ENCODE results near the gene GRIK5.

DNA sequence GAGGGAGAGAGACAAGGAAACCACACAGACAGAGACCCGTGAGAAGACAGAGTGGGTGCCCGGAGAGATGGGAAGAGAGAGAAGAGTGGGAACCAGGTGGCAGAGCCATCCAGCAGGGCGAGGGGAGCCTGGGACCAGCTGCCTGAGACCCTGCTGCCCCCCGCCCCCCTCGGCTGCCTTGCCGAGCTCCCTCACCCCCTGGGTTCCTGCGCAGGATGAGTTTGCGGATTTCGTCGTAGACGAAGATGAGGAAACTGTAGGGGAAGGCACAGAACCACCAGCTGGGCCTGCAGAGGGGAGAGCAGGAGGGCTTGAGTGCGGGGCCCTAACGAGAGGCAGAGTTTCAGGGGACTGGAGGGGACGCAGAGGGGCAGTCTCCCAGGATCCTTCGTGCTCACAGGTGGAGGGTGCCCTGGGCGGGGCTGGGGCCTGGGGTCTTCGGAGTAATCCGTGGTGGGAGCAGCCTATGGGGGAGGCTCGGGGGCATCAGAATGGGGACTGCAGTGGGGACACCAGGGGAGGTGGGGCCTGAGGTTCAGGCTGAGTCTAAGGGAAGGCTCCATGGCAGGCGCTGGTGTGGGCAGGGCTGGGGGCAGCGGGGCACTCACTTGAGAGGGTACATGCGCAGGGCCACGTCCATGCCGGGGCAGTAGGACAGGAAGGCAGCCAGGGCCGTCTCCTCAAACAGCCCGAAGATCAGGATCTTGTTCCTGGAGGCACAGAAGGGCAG lies 102.8 kb downstream of the GRIK5 start:
- TF ChIP-seq, protein P1, sequence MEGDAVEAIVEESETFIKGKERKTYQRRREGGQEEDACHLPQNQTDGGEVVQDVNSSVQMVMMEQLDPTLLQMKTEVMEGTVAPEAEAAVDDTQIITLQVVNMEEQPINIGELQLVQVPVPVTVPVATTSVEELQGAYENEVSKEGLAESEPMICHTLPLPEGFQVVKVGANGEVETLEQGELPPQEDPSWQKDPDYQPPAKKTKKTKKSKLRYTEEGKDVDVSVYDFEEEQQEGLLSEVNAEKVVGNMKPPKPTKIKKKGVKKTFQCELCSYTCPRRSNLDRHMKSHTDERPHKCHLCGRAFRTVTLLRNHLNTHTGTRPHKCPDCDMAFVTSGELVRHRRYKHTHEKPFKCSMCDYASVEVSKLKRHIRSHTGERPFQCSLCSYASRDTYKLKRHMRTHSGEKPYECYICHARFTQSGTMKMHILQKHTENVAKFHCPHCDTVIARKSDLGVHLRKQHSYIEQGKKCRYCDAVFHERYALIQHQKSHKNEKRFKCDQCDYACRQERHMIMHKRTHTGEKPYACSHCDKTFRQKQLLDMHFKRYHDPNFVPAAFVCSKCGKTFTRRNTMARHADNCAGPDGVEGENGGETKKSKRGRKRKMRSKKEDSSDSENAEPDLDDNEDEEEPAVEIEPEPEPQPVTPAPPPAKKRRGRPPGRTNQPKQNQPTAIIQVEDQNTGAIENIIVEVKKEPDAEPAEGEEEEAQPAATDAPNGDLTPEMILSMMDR (IDR thresholded peaks at IDR 0.05; ENCODE audit: low read depth, low read length, missing input control): no peak
- TF ChIP-seq JUND (IDR thresholded peaks at IDR 0.05) (no peak), RAD21 (IDR thresholded peaks at IDR 0.05) (no peak), TAF1 (conservative IDR thresholded peaks at IDR 0.05) (no peak), EGR1 (IDR thresholded peaks at IDR 0.05; ENCODE audit: low read depth in 2 of 2) (no peak), GABPA (IDR thresholded peaks at IDR 0.05 in 1 of 2, conservative IDR thresholded peaks at IDR 0.05 in 1 of 2) (no peak)
- TF ChIP-seq, protein P2, sequence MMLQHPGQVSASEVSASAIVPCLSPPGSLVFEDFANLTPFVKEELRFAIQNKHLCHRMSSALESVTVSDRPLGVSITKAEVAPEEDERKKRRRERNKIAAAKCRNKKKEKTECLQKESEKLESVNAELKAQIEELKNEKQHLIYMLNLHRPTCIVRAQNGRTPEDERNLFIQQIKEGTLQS (IDR thresholded peaks at IDR 0.05): no peak
- TF ChIP-seq, protein P3, sequence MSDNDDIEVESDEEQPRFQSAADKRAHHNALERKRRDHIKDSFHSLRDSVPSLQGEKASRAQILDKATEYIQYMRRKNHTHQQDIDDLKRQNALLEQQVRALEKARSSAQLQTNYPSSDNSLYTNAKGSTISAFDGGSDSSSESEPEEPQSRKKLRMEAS (IDR thresholded peaks at IDR 0.05): no peak
- TF ChIP-seq, protein P4, sequence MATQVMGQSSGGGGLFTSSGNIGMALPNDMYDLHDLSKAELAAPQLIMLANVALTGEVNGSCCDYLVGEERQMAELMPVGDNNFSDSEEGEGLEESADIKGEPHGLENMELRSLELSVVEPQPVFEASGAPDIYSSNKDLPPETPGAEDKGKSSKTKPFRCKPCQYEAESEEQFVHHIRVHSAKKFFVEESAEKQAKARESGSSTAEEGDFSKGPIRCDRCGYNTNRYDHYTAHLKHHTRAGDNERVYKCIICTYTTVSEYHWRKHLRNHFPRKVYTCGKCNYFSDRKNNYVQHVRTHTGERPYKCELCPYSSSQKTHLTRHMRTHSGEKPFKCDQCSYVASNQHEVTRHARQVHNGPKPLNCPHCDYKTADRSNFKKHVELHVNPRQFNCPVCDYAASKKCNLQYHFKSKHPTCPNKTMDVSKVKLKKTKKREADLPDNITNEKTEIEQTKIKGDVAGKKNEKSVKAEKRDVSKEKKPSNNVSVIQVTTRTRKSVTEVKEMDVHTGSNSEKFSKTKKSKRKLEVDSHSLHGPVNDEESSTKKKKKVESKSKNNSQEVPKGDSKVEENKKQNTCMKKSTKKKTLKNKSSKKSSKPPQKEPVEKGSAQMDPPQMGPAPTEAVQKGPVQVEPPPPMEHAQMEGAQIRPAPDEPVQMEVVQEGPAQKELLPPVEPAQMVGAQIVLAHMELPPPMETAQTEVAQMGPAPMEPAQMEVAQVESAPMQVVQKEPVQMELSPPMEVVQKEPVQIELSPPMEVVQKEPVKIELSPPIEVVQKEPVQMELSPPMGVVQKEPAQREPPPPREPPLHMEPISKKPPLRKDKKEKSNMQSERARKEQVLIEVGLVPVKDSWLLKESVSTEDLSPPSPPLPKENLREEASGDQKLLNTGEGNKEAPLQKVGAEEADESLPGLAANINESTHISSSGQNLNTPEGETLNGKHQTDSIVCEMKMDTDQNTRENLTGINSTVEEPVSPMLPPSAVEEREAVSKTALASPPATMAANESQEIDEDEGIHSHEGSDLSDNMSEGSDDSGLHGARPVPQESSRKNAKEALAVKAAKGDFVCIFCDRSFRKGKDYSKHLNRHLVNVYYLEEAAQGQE (IDR thresholded peaks at IDR 0.05): no peak

Measured in liver (tissue), 3 donors.